ENCODE measurements around the gene SGO1.

- TF ChIP-seq POLR2A (IDR thresholded peaks at IDR 0.05) (no peak), CTCF (IDR thresholded peaks at IDR 0.05) (no peak)
Observed at GRCh38 chr3:20161714-20162113, 24.3 kb downstream of the SGO1 start.
